ENCODE results near the gene PRRT4. TPM values are rescaled to one million over a fixed set of nuclear protein-coding genes. Genes with fewer than 3 reads are reported as not detected.

The PRRT4 gene
- total and polyA plus RNA-seq, 4 experiments from 2014 or later = 0.11 to 0.58 (median 0.34) TPM

DNA sequence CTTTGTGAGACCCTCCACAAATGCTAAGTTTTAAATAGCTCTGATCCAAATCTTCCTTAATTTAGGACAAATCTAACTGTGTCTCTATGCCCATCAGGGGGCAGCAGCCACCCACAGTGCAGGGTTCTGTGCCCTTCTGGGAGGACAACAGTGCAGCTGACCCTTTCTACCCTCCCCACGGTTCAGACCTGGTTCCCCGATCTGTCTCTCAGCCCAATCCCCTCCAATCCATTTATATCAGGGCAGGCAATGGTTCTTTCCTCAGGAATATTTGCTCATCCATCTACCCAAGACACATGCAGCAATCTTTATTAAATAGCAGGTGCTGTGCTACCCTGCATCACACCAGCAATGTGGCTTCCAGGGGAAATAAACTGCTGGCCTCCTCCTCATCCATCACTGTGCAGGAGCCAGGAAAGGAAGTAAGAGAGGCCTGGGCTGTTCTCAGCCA lies 13.8 kb downstream of the PRRT4 start:
- peaks cover 10% of the 10 kb centered on the region for H3K4me1 ChIP-seq (ENCODE audit: insufficient read depth, low read length)
- ChIA-PET CTCF (ENCODE audit: partially characterized antibody) (interaction anchor here (0.7 to 9.2 kb wide), 18 partner anchors 8 to 113 kb away, joined by 3 to 186 read pairs (median 4); partner anchors contain the start of gene HILPDA), POLR2A (ENCODE audit: partially characterized antibody) (interaction anchor here (1.1 to 2.0 kb wide), 2 partner anchors 40 to 62 kb away, joined by 3 to 16 read pairs; partner anchors contain the start of gene IMPDH1)
- H3K36me3 ChIP-seq (ENCODE audit: insufficient read depth, low read length) = no peaks in the 10 kb centered on the region
- Mint-ChIP-seq H3K27ac (peak overlapping the region in 1 of 7 donors; percentile 3), H3K36me3 (no peaks in the 10 kb centered on the region), H3K4me3 (peak overlapping the region in 1 of 8 donors; percentile 6), H3K4me1 (peaks cover 6 to 18% (median 8%) of the 10 kb centered on the region in 4 donors), H3K9me3 (no peaks in the 10 kb centered on the region), H3K27me3 (peaks cover 8 to 9% of the 10 kb centered on the region in 2 donors)
- no peak overlapping the region for H3K4me3 ChIP-seq (ENCODE audit: low read length in 2 of 2)
- H3K9me3 ChIP-seq (ENCODE audit: control insufficient read depth in 1 of 2, low read length in 2 of 2) = no peaks in the 10 kb centered on the region
- peak; percentile 26 to 51 (median 38) for DNase-seq
- intact Hi-C loops (cut with micrococcal nuclease) = loop anchor here (1.0 to 10.0 kb wide), 3 partner anchors 40 to 107 kb away; partner anchors contain the start of gene HILPDA
- no peak overlapping the region for H3K27ac ChIP-seq (ENCODE audit: low read depth, low read length)
- no peaks in the 10 kb centered on the region for H3K27me3 ChIP-seq (ENCODE audit: insufficient read depth, low read length)

GRCh38 chr7:128344431-128344774 lies 17.1 kb downstream of the PRRT4 start:
- peak overlapping the region in 3 of 8 donors; percentile 71 to 95 (median 95) for H3K4me3 Mint-ChIP-seq
- peaks cover 3 to 6% of the 10 kb centered on the region in 2 donors for H3K27me3 Mint-ChIP-seq
- H3K9me3 Mint-ChIP-seq = no peaks in the 10 kb centered on the region
- Histone ChIP-seq H3K27me3 (ENCODE audit: insufficient read depth, low read length) (no peaks in the 10 kb centered on the region), H3K4me1 (ENCODE audit: insufficient read depth, low read length) (peaks cover 27% of the 10 kb centered on the region), H3K9me3 (ENCODE audit: control insufficient read depth in 1 of 2, low read length in 2 of 2) (no peaks in the 10 kb centered on the region), H3K27ac (ENCODE audit: low read depth, low read length) (no peak overlapping the region), H3K4me3 (ENCODE audit: low read length in 2 of 2) (no peak overlapping the region), H3K36me3 (ENCODE audit: insufficient read depth, low read length) (no peaks in the 10 kb centered on the region)
- POLR2A ChIA-PET (ENCODE audit: partially characterized antibody) = interaction anchor here (0.7 to 1.8 kb wide), 10 partner anchors 13 to 880 kb away, joined by 3 to 8 read pairs (median 4); partner anchors contain the start of genes AHCYL2, GCC1, HILPDA and METTL2B
- CTCF ChIA-PET (ENCODE audit: partially characterized antibody) = interaction anchor here (0.8 to 9.2 kb wide), 13 partner anchors 8 to 130 kb away, joined by 3 to 186 read pairs (median 6); no protein-coding TSS in a partner anchor
- intact Hi-C loops (cut with micrococcal nuclease) = loop anchor here (5.0 to 10.0 kb wide), 3 partner anchors 110 to 692 kb away; partner anchors contain the start of genes HILPDA, METTL2B and SND1
- peaks cover 20 to 40% (median 29%) of the 10 kb centered on the region in 4 donors for H3K4me1 Mint-ChIP-seq
- no peak for DNase-seq
- peak overlapping the region in 2 of 7 donors; percentile 51 to 95 for H3K27ac Mint-ChIP-seq
- H3K36me3 Mint-ChIP-seq = peaks cover 6 to 10% of the 10 kb centered on the region in 2 donors

- ChIA-PET POLR2A (ENCODE audit: partially characterized antibody) (interaction anchor here (0.7 to 1.8 kb wide), 12 partner anchors 9 to 881 kb away, joined by 3 to 8 read pairs (median 4); partner anchors contain the start of genes AHCYL2, GCC1, HILPDA and METTL2B), CTCF (ENCODE audit: partially characterized antibody) (interaction anchor here (1.0 to 9.2 kb wide), 13 partner anchors 9 to 712 kb away, joined by 3 to 186 read pairs (median 6); no protein-coding TSS in a partner anchor)
- peak within 1 kb of the TSS; percentile 95 to 98 (median 96) for H3K4me3 Mint-ChIP-seq
- Histone ChIP-seq H3K4me1 (ENCODE audit: insufficient read depth, low read length) (peaks cover 27% of the 10 kb centered on the region), H3K9me3 (ENCODE audit: control insufficient read depth in 1 of 2, low read length in 2 of 2) (no peaks in the 10 kb centered on the region), H3K27ac (ENCODE audit: low read depth, low read length) (peak within 1 kb of the TSS; percentile 69), H3K4me3 (ENCODE audit: low read length in 2 of 2) (peak within 1 kb of the TSS; percentile 82 to 83), H3K27me3 (ENCODE audit: insufficient read depth, low read length) (no peaks in the 10 kb centered on the region), H3K36me3 (ENCODE audit: insufficient read depth, low read length) (peaks cover 4% of the 10 kb centered on the region)
- peak within 1 kb of the TSS; percentile 92 to 97 (median 96) for H3K27ac Mint-ChIP-seq
- DNase-seq = peak; percentile 88 to 93 (median 90)
- H3K4me1 Mint-ChIP-seq = peaks cover 20 to 40% (median 29%) of the 10 kb centered on the region in 4 donors
- intact Hi-C loops (cut with micrococcal nuclease) = loop anchor here (1.0 to 10.0 kb wide), 6 partner anchors 17 to 881 kb away; partner anchors contain the start of genes HILPDA, METTL2B, PRRT4 and SND1
- no peaks in the 10 kb centered on the region for H3K9me3 Mint-ChIP-seq
- peaks cover 2 to 3% of the 10 kb centered on the region in 2 donors for H3K27me3 Mint-ChIP-seq
- H3K36me3 Mint-ChIP-seq = peaks cover 6 to 16% of the 10 kb centered on the region in 2 donors
Measured at GRCh38 chr7:128343554-128344430, 17.7 kb downstream of the PRRT4 start, which contains the start of gene RBM28. RBM28 (minus strand) TSS chr7:128343908; CDS start chr7:128343793, 115 bp downstream.

- Mint-ChIP-seq H3K9me3 (no peaks in the 10 kb centered on the region), H3K4me1 (peaks cover 20 to 40% (median 29%) of the 10 kb centered on the region in 4 donors), H3K4me3 (peak overlapping the region in 7 of 8 donors; percentile 46 to 98 (median 96)), H3K36me3 (peaks cover 19 to 35% of the 10 kb centered on the region in 2 donors), H3K27me3 (no peaks in the 10 kb centered on the region), H3K27ac (peak overlapping the region in 4 of 7 donors; percentile 7 to 36 (median 32))
- peaks cover 22% of the 10 kb centered on the region for H3K36me3 ChIP-seq (ENCODE audit: insufficient read depth, low read length)
- DNase-seq = no peak
- no peaks in the 10 kb centered on the region for H3K9me3 ChIP-seq (ENCODE audit: control insufficient read depth in 1 of 2, low read length in 2 of 2)
- peaks cover 27% of the 10 kb centered on the region for H3K4me1 ChIP-seq (ENCODE audit: insufficient read depth, low read length)
- no peak overlapping the region for H3K27ac ChIP-seq (ENCODE audit: low read depth, low read length)
- H3K27me3 ChIP-seq (ENCODE audit: insufficient read depth, low read length) = no peaks in the 10 kb centered on the region
- POLR2A ChIA-PET (ENCODE audit: partially characterized antibody) = no interaction called here
- H3K4me3 ChIP-seq (ENCODE audit: low read length in 2 of 2) = no peak overlapping the region
- intact Hi-C loops (cut with micrococcal nuclease) = loop anchor here (2.0 to 10.0 kb wide), 4 partner anchors 19 to 689 kb away; partner anchors contain the start of genes HILPDA, METTL2B, PRRT4 and SND1
- CTCF ChIA-PET (ENCODE audit: partially characterized antibody) = interaction anchor here (9.2 kb wide), 1 partner anchor 46 kb away, joined by 186 read pairs; no protein-coding TSS in a partner anchor
Measured at GRCh38 chr7:128341733-128342132, 19.8 kb downstream of the PRRT4 start.

GRCh38 chr7:128335730-128336129 lies 25.8 kb downstream of the PRRT4 start:
- peaks cover 62 to 85% of the 10 kb centered on the region in 2 donors for H3K36me3 Mint-ChIP-seq
- no peaks in the 10 kb centered on the region for H3K4me1 ChIP-seq (ENCODE audit: insufficient read depth, low read length)
- intact Hi-C loops (cut with micrococcal nuclease) = no loop called here
- H3K4me3 Mint-ChIP-seq = no peak overlapping the region
- no peaks in the 10 kb centered on the region for H3K9me3 ChIP-seq (ENCODE audit: control insufficient read depth in 1 of 2, low read length in 2 of 2)
- H3K27me3 ChIP-seq (ENCODE audit: insufficient read depth, low read length) = no peaks in the 10 kb centered on the region
- DNase-seq = no peak
- H3K36me3 ChIP-seq (ENCODE audit: insufficient read depth, low read length) = peaks cover 63% of the 10 kb centered on the region
- CTCF ChIA-PET (ENCODE audit: partially characterized antibody) = no interaction called here
- H3K9me3 Mint-ChIP-seq = no peaks in the 10 kb centered on the region
- no peak overlapping the region for H3K27ac ChIP-seq (ENCODE audit: low read depth, low read length)
- H3K4me1 Mint-ChIP-seq = peaks cover under 1 to 12% (median 8%) of the 10 kb centered on the region in 4 donors
- POLR2A ChIA-PET (ENCODE audit: partially characterized antibody) = no interaction called here
- H3K27ac Mint-ChIP-seq = peak overlapping the region in 1 of 7 donors; percentile 22
- no peak overlapping the region for H3K4me3 ChIP-seq (ENCODE audit: low read length in 2 of 2)
- no peaks in the 10 kb centered on the region for H3K27me3 Mint-ChIP-seq

- H3K9me3 ChIP-seq (ENCODE audit: control insufficient read depth in 1 of 2, low read length in 2 of 2) = no peaks in the 10 kb centered on the region
- H3K27ac ChIP-seq (ENCODE audit: low read depth, low read length) = no peak overlapping the region
- intact Hi-C loops (cut with micrococcal nuclease) = no loop called here
- Mint-ChIP-seq H3K27me3 (no peaks in the 10 kb centered on the region), H3K9me3 (no peaks in the 10 kb centered on the region), H3K36me3 (peaks cover 53 to 74% of the 10 kb centered on the region in 2 donors), H3K4me1 (peaks cover 13 to 25% (median 19%) of the 10 kb centered on the region in 4 donors), H3K27ac (no peak overlapping the region), H3K4me3 (no peak overlapping the region)
- CTCF ChIA-PET (ENCODE audit: partially characterized antibody) = interaction anchor here (1.5 kb wide), 1 partner anchor 616 kb away, joined by 3 read pairs; no protein-coding TSS in a partner anchor
- POLR2A ChIA-PET (ENCODE audit: partially characterized antibody) = no interaction called here
- no peak for DNase-seq
- H3K4me1 ChIP-seq (ENCODE audit: insufficient read depth, low read length) = peaks cover 17% of the 10 kb centered on the region
- H3K27me3 ChIP-seq (ENCODE audit: insufficient read depth, low read length) = no peaks in the 10 kb centered on the region
- H3K4me3 ChIP-seq (ENCODE audit: low read length in 2 of 2) = no peak overlapping the region
- H3K36me3 ChIP-seq (ENCODE audit: insufficient read depth, low read length) = peaks cover 38% of the 10 kb centered on the region
Measured at GRCh38 chr7:128324368-128324680, 37.2 kb downstream of the PRRT4 start.
